GM18519 (cell line): ENCODE results near the gene ZFYVE21.

Experiments used
- ATAC-seq: cut with Tn5 transposase; IDR thresholded peaks from one replicate; pipeline ENCODE4 v1.9.1; 2021; ENCODE audit warnings: mild to moderate bottlenecking, moderate library complexity; ENCODE audit not compliant: unreplicated experiment, low FRiP score

ZFYVE21 gene

GRCh38 chr14:103715052-103716000 lies at the start of gene ZFYVE21, which contains the start of gene XRCC3:
Gene ZFYVE21 (plus strand): TSS chr14:103715810. CDS start chr14:103715842, 32 bp downstream.
Gene XRCC3 (minus strand): TSS chr14:103715451. CDS start chr14:103711087, 4,364 bp downstream.
- peak; percentile 93 for ATAC-seq

- ATAC-seq = no peak
Observed at GRCh38 chr14:103667671-103668070, 47.9 kb upstream of the ZFYVE21 start.

GRCh38 chr14:103668117-103668516 lies 47.5 kb upstream of the ZFYVE21 start:
- no peak for ATAC-seq

- no peak for ATAC-seq
Observed at GRCh38 chr14:103669370-103669769, 46.2 kb upstream of the ZFYVE21 start.

GRCh38 chr14:103671911-103672310 lies 43.7 kb upstream of the ZFYVE21 start:
- no peak for ATAC-seq

- ATAC-seq = no peak
Observed at GRCh38 chr14:103675957-103676356, 39.7 kb upstream of the ZFYVE21 start.

GRCh38 chr14:103676881-103677675 lies 38.5 kb upstream of the ZFYVE21 start:
- no peak for ATAC-seq

GRCh38 chr14:103679351-103679750 lies 36.3 kb upstream of the ZFYVE21 start:
- ATAC-seq = no peak

GRCh38 chr14:103680491-103681231 lies 34.9 kb upstream of the ZFYVE21 start:
- no peak for ATAC-seq

- no peak for ATAC-seq
Observed at GRCh38 chr14:103683139-103683538, 32.5 kb upstream of the ZFYVE21 start.

- ATAC-seq = no peak
Observed at GRCh38 chr14:103684471-103684870, 31.1 kb upstream of the ZFYVE21 start.

- ATAC-seq = no peak
Observed at GRCh38 chr14:103684871-103685270, 30.7 kb upstream of the ZFYVE21 start.

- ATAC-seq = no peak
Observed at GRCh38 chr14:103685276-103686211, 30.1 kb upstream of the ZFYVE21 start.

GRCh38 chr14:103686831-103687485 lies 28.7 kb upstream of the ZFYVE21 start:
- ATAC-seq = no peak

GRCh38 chr14:103687712-103688111 lies 27.9 kb upstream of the ZFYVE21 start:
- ATAC-seq = no peak

GRCh38 chr14:103688441-103688840 lies 27.2 kb upstream of the ZFYVE21 start:
- no peak for ATAC-seq

GRCh38 chr14:103688906-103689902 lies 26.4 kb upstream of the ZFYVE21 start:
- ATAC-seq = no peak

- no peak for ATAC-seq
Observed at GRCh38 chr14:103690332-103690731, 25.3 kb upstream of the ZFYVE21 start.
